Activated T-helper 1 cell treated with Interleukin-2 at 50 U/mL for 16 hours (primary cell): ENCODE results near the gene TUFM.
"Not testable (repeated sequence)": the region's sequence is repeated elsewhere in the genome, so short reads cannot be mapped to it uniquely, and the experiment has no call there.

ENCODE experiments used
- DNase-seq: peaks from one replicate; pipeline ENCODE4 v3.0.0-alpha.2; 2020; ENCODE audit warnings: low read depth

Gene TUFM

DNA sequence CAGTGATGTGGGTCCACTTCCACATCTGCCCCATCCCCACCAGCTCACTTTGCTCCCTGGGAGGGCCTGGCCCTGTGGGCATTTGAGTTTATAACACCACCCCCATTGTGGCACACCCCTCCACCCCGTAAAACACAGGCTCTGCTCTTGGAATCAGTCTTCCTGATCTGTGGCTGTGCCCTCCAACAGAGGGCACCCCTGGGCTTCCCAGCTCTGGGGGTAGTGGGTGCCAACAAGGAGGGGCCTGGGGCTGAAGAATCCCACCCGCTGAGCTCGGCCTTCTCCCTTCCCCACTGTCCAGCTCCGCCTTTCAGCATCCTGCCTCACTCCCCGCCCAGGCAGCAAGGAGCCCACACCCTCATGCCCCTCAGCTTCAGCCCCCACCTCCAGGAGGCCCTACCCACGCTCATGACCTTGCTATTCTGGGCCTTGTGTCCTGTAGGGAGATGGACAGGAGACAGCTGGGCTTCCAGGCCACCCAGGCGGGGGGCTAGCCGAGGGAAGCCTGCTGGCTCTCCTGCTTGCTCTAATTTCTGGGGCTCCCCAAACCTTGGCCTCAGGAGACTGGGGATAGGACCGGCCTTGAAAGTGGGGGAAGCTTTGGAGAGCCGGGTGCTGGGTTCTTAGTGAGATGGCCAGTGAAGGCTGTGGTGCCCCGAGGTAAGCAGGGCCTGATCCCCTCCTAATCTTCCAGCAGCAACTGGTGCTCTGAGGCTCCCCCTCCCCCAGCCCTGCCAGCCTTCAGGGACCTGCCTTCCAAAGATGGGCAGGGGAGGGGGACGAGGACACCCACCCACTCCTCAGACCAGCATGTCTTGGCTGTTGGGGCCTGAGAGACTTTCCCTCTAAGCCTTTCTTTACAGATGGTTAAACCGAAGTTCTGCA is 29.2 kb upstream of the TUFM start:
- no peak for DNase-seq

DNA sequence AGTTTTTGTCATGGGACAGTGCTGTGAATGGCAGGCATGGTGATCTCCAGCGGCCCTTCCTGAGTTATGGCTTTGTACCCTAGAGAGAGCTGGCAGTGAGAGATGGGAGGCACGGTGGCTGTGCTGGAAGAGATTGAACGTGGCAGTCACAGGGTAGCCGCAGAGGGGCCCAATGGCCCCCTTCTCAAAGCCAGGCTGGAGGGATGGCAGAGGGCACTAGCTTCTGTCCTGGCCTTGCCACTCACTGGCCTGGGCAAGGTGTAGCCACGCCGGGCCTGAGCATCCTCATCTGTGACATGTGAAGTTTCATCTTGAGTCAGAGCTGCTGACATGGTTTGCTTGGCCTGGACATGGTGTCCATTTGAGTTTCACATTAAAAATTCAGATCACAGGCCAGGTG is 28.3 kb upstream of the TUFM start:
- DNase-seq: no peak

DNA sequence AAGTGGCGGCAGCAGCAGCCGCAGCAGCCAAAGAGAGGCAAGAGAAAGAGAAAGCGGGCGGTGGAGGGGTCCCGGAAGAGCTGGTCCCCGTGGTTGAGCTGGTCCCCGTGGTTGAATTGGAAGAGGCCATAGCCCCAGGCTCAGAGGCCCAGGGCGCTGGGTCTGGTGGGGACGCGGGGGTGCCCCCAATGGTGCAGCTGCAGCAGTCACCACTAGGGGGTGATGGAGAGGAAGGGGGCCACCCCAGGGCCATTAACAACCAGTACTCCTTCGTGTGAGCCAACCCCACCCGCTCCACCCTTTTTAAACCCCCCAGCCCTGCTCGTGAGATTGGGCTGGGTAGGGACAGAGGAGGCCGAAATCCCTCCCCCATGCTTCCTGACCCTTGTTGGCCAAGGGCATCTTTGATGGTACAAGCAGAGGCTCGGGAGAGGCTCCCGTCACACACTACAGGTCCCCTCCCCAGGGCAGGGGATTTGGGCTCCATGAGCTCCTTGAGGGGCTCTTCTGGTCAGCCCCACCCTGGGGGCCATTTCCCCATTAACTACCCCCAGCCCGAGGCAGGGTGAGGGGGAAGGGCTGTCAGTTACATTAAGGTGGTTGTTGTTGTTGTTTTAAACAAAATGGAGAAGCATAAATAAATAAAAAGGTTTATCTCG is 27.5 kb upstream of the TUFM start:
- peak; percentile 31 for DNase-seq

DNA sequence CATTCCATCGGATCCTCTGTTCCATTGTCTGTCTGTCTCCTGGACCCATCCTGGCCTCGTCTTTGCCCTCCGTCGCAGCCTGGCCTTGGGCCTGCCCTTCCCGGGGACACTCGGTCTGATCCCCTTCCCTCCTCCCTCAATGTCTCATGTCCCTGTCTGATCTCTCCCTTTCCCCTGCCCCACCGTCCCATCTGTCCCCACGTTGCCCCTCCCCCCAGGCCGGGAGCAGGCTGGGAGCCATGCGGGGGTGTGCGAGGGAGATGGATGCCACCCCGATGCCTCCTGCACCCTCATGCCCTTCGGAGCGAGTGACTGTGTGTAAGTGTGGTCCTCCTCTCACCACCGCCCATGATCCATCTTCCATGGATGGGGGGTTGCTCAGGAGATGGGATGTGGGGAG is 26.8 kb upstream of the TUFM start:
- no peak for DNase-seq

- DNase-seq: no peak
Measured at GRCh38 chr16:28869201-28869600, 23.1 kb upstream of the TUFM start.

GRCh38 chr16:28867646-28868045 is 21.5 kb upstream of the TUFM start:
- not testable (repeated sequence) for DNase-seq

DNA sequence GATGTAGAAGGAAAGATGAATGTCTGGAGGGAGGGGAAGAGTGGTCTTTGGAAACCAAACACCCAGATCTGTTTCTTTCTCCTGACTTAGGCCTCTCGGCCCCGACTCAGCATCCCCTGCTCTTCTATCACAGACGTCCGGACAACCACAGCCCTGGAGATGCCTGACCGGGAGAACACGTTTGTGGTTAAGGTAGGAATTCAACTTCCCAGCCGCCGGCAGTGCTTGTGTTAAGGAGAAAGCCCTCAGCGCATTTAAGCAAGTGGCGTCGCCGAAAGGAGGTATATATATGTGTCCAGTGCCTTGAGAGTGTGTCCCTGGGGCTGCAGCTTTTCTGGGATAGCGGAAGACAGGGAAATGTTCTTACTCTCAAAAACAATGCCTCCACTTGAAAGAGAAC is 21.1 kb upstream of the TUFM start:
- DNase-seq: no peak

DNA sequence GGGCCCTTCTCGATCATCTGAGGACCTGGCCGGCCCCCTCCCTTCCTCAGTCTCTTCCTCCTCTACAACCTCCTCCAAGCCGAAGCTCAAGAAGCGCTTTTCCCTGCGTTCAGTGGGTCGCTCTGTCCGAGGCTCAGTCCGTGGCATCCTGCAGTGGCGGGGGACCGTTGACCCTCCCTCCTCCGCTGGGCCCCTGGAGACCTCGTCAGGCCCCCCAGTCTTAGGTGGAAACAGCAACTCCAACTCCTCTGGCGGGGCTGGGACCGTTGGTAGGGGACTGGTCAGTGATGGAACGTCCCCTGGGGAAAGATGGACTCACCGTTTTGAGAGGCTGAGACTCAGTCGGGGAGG is 20.3 kb upstream of the TUFM start:
- no peak for DNase-seq

GRCh38 chr16:28865722-28866453 is 19.7 kb upstream of the TUFM start:
- no peak for DNase-seq

GRCh38 chr16:28865001-28865688 is 19.0 kb upstream of the TUFM start:
- no peak for DNase-seq

DNA sequence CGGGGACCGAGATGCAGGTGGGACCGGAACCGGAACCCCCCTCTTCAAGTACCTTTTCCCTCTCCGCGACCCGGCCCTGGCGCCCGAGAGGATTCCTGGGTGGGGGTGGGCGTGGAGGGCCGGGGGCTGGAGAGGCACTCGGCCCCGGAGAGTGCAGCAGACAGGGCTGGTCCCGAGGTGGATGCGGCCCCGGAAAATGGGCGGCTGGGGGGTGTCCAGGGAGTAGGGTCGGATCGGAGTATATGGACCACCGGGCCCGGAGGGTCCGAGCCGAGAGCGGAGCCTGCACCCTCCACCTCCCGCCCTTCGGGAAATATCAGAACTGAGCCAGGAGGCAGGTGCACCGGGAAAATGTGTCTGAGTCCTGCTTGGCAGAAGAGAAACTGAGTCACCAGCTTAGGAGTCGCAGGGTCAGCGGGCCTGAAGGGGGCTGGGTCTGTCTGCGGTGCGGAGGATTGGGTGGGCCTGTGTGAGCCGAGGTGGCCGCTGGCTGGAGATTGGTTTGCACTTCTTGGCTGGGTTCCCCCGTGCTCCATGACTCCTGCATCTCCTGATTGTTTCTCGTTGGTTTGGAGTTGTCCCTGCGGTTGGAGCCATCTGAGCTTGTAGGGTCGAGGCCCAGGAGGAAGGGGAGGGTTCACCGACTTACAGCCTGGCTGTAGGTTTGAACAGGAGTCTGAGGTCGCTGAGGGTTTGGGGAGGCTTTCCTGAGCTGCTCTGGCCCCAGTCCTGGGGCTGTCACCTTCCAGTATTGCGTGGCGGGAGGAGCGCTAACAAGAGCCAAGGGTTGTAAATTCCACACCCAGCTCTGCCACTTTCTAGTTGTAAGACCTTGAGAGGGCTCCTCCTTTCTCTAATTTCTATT is 18.0 kb upstream of the TUFM start:
- DNase-seq: no peak

GRCh38 chr16:28859326-28859725 is 13.2 kb upstream of the TUFM start:
- DNase-seq: no peak

- no peak for DNase-seq
Measured at GRCh38 chr16:28858421-28858820, 12.3 kb upstream of the TUFM start.

DNA sequence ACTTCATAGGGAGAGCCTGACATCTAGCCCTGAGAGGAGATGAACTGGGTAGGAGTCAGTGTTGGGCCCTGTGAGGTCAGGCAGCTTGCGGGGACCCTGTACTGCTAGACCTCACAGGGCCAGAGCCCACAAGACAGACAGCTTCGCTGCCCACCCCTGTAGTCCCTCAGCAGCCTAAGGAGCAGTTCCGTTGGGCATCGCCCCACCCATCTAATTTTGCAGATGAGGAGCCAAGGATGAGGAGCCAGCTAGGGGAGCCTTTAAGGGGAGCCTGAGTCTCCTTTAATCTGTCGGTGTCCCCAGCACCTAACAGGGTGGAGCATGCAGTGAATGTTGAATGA is 755 bp upstream of the TUFM start:
- no peak for DNase-seq

DNA sequence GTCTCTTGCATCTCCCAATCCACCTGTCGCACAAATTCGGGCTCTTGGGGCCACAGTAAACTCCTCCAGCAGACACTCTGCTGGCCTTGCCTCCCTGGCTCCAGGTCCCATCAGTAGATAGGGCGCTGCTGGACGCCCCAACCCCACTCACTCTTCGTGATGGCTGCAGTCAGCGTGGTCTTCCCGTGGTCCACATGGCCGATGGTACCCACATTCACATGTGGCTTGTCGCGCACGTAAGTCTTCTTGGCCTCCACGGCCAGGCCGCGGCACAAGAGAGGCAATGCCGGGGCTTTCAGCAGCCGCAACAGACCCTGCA is 428 bp downstream of the TUFM start:
- no peak for DNase-seq

- DNase-seq: no peak
Measured at GRCh38 chr16:28845293-28845692, 855 bp downstream of the TUFM start.

GRCh38 chr16:28844226-28844885 is 1.8 kb downstream of the TUFM start:
- no peak for DNase-seq

GRCh38 chr16:28843766-28844165 is 2.4 kb downstream of the TUFM start:
- DNase-seq: no peak

DNA sequence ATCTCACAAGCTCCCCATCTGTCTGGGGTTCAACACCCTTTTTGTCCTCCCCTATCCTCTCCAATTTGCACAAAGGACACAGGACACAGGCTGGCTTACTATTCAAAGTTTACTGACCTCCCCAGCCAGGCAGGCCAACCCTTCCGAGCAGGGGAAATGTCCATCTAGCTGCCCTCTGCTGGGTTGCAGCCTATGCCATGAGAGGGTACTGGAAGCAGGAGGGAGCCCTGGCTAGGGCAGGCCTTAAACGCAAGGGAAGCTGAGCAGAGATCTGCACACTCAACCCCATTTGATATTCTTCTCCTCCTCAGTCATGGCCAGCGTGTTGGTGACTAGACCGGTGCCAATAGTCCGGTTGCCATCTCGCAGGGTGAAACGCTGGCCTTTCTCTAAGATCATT is 3.5 kb downstream of the TUFM start:
- DNase-seq: no peak

DNA sequence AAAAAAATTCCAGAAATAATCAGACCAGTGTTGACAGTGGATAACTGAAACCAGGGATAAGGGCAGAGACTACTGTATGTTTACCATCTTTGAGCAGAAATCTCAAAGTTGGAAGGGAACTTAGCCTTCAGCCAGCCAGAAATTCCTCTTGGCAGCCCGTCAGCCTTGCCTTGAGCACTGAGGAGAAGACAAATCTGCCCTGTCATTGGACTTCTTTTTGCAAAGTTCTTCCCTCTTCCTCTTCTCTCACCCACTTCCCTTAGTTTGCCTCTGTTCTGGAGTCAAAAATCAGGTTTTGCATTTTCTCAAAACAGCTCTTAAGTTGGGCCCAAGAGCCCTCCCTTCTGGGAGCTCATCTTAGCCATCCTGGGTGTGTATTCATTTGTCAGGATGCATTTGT is 6.2 kb downstream of the TUFM start:
- no peak for DNase-seq

- DNase-seq: no peak
Measured at GRCh38 chr16:28839004-28839639, 7.0 kb downstream of the TUFM start.
